GM12874 (cell line): Measurements from ENCODE around the gene CLCN6.

Source experiments
- CTCF ChIP-seq: IDR thresholded peaks from 2 replicates; pipeline ENCODE4 v1.5.1; 2011; ENCODE audit warnings: low read depth, mild to moderate bottlenecking, control low read depth, low read length, moderate library complexity; ENCODE audit not compliant: insufficient read depth

Gene CLCN6

DNA sequence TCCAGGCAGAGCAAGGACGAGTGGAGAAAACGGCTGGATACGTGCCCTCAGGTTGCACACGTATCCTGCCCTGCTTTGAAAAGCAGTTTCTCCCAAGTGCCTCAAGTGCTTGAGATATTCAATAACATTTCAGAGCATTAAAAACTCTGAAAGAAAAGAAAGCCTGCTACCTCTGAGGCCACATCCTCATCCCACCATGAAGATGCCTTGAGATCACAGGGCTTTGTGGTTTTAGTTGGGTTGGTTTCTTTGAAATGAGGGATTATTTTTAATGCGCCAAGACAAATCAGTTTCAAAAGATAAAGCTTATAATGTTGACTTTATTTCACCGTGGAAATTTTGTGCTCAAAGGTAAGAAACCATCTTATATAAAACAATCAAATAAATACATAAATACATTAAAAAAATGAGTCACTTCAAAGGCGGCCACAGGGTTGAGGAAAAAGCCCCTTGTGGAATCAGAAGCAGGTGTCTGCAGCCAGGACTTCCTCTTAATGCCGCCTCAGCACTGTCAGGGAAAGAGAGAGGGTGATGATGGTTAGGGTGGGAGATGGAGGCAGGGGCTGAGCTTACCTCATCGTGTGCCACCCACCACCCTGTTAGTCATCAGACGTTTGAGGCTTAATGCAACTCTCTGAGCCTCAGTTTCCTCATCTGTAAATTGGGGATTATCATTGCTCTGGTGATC, 51.3 kb downstream of the CLCN6 start:
- no peak for TF ChIP-seq CTCF

- TF ChIP-seq CTCF: no peak
Measured at GRCh38 chr1:11858158-11858557, 52.2 kb downstream of the CLCN6 start.

GRCh38 chr1:11858613-11858967, 52.6 kb downstream of the CLCN6 start, which contains the start of gene NPPB:
Gene NPPB, minus strand, starts transcription at chr1:11858945. Its CDS starts 112 bp downstream, at chr1:11858833.
- TF ChIP-seq CTCF: no peak

GRCh38 chr1:11858968-11859871, 53.2 kb downstream of the CLCN6 start:
- TF ChIP-seq CTCF: peak; percentile 40

GRCh38 chr1:11860083-11860482, 54.1 kb downstream of the CLCN6 start:
- TF ChIP-seq CTCF: no peak

GRCh38 chr1:11860587-11860986, 54.6 kb downstream of the CLCN6 start:
- TF ChIP-seq CTCF: no peak

DNA sequence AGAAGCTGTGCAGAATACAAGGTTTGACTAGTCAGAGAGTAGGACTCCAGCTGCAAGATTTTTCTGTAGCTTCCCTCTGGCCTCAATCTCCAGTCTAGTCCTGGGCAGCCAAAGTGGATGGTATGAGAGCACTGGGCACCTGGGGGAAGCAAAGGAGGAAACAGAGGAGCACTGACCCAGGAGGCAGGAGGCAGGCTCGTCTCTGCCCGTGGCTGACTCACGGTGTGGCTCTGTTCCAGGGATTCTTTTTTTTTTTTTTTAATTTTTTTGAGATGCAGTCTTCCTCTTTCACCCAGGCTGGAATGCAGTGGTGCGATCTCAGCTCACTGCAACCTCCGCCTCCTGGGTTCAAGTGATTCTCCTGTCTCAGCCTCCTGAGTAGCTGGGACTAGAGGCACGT, 56.9 kb downstream of the CLCN6 start:
- no peak for TF ChIP-seq CTCF
